Endodermal cell (in vitro differentiated cells): Measurements from ENCODE around the gene FOXQ1. TPM values are rescaled to one million over a fixed set of nuclear protein-coding genes. Genes with fewer than 3 reads are reported as not detected.

Experiments
- DNase-seq: peaks from one replicate; pipeline ENCODE4 v3.0.0-alpha.2; 2017
- H3K27ac ChIP-seq: 2 replicates; pipeline ENCODE4 v1.5.1; 2013; ENCODE audit warnings: mild to moderate bottlenecking, low read depth, low read length, moderate library complexity
- H3K27me3 ChIP-seq: 2 replicates; pipeline ENCODE4 v1.6.1; 2013; ENCODE audit warnings: mild to moderate bottlenecking, low read length, moderate library complexity; ENCODE audit not compliant: insufficient read depth, control insufficient read depth, poor library complexity, severe bottlenecking
- H3K36me3 ChIP-seq: 2 replicates; pipeline ENCODE4 v1.7.0; 2013; ENCODE audit warnings: mild to moderate bottlenecking, low read length, moderate library complexity; ENCODE audit not compliant: control insufficient read depth, insufficient read depth
- H3K4me1 ChIP-seq: one replicate; pipeline ENCODE4 v1.7.0; 2013; ENCODE audit warnings: low read length; ENCODE audit not compliant: control insufficient read depth, insufficient read depth
- H3K4me3 ChIP-seq: 2 replicates; pipeline ENCODE4 v1.5.1; 2013; ENCODE audit warnings: mild to moderate bottlenecking, low read length, moderate library complexity
- H3K9ac ChIP-seq: 2 replicates; pipeline ENCODE4 v1.6.1; 2013; ENCODE audit warnings: mild to moderate bottlenecking, low read length, moderate library complexity; ENCODE audit not compliant: poor library complexity, severe bottlenecking; ENCODE audit errors: extremely low read depth
- H3K9me3 ChIP-seq: 2 replicates; pipeline ENCODE4 v1.6.1; 2013; ENCODE audit warnings: mild to moderate bottlenecking, low read length, moderate library complexity; ENCODE audit not compliant: control insufficient read depth
- H3K27ac Mint-ChIP-seq: 2 replicates; pipeline ENCODE4 v1.8.0; 2020; ENCODE audit warnings: mixed read lengths
- H3K27me3 Mint-ChIP-seq: 2 replicates; pipeline ENCODE4 v1.8.0; 2021; ENCODE audit warnings: mild to moderate bottlenecking, mixed read lengths; ENCODE audit not compliant: insufficient read depth
- H3K36me3 Mint-ChIP-seq: 2 replicates; pipeline ENCODE4 v1.8.0; 2020; ENCODE audit warnings: low read depth, mixed read lengths
- H3K4me1 Mint-ChIP-seq: 2 replicates; pipeline ENCODE4 v1.8.0; 2020; ENCODE audit warnings: mixed read lengths
- H3K4me3 Mint-ChIP-seq: 2 replicates; pipeline ENCODE4 v1.8.0; 2020; ENCODE audit warnings: mild to moderate bottlenecking, moderate library complexity, mixed read lengths
- H3K9me3 Mint-ChIP-seq: 2 replicates; pipeline ENCODE4 v1.8.0; 2020; ENCODE audit warnings: mild to moderate bottlenecking, mixed read lengths
- WGBS, 2 experiments: methylation state at CpG; one replicate each; pipeline versions ENCODE4 v1.1.5 to v1.1.7; 2013; ENCODE audit warnings: missing lambda C conversion rate in 2 of 2, mixed read lengths in 1 of 2; ENCODE audit not compliant: insufficient coverage in 1 of 2, insufficient read length in 1 of 2; 5-methylcytosine and 5-hydroxymethylcytosine counted together
- total RNA-seq, 2 donors: library from RNA; stranded (reverse); fragmentation: NEBNext Ultra II Directional in 1 of 2; extraction: Animal tissue kit (Norgen Biotek cat#: 25700) in 1 of 2; gene quantifications; 2 replicates in 1 of 2; 3 replicates in 1 of 2; pipeline ENCODE4 v1.2.1, GENCODE V29; 2021
- TF ChIP-seq, protein P1 (sequence below): fragments of 200-600 bp; sonication (generic); conservative IDR thresholded peaks from 2 replicates; pipeline ENCODE4 v1.5.0; 2021; ENCODE audit warnings: antibody characterized with exemption, mild to moderate bottlenecking

Gene FOXQ1
- total RNA-seq, 2 donors from 2014 or later: 7.8 to 41.3 TPM

DNA sequence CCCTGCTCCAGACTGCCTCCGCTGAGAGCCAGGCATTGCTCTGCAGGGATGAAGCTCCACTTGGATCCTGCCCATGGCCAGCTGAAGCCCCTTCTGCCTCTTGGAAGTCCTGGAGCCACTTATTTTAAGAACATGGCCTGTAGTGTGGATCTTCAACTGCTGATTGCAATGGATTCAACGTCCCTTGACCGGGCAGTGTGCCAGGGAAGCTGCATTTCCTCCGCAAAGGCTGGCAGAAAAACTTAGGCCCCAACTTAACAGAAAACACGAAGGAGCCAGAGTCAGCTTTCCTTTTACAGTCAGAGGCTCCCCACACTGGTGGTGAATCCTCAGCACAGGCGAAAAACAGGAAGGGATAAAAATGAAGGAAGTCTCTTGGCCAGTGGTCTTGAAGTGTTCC lies 26.3 kb upstream of the FOXQ1 start:
- no peaks in the 10 kb centered on the region for H3K9me3 Mint-ChIP-seq
- Histone ChIP-seq H3K36me3 (no peaks in the 10 kb centered on the region), H3K4me3 (no peak overlapping the region), H3K4me1 (no peaks in the 10 kb centered on the region), H3K27ac (no peak overlapping the region), H3K9me3 (no peaks in the 10 kb centered on the region), H3K27me3 (no peaks in the 10 kb centered on the region), H3K9ac (no peak overlapping the region)
- peaks cover 4% of the 10 kb centered on the region for H3K4me1 Mint-ChIP-seq
- no peak overlapping the region for H3K4me3 Mint-ChIP-seq
- H3K27me3 Mint-ChIP-seq: peaks cover 3% of the 10 kb centered on the region
- WGBS, 2 experiments: 87 to 93% methylated on average over 3 to 6 of the region's 6 CpGs
- no peaks in the 10 kb centered on the region for H3K36me3 Mint-ChIP-seq
- no peak for DNase-seq
- H3K27ac Mint-ChIP-seq: no peak overlapping the region
- TF ChIP-seq, protein P1, sequence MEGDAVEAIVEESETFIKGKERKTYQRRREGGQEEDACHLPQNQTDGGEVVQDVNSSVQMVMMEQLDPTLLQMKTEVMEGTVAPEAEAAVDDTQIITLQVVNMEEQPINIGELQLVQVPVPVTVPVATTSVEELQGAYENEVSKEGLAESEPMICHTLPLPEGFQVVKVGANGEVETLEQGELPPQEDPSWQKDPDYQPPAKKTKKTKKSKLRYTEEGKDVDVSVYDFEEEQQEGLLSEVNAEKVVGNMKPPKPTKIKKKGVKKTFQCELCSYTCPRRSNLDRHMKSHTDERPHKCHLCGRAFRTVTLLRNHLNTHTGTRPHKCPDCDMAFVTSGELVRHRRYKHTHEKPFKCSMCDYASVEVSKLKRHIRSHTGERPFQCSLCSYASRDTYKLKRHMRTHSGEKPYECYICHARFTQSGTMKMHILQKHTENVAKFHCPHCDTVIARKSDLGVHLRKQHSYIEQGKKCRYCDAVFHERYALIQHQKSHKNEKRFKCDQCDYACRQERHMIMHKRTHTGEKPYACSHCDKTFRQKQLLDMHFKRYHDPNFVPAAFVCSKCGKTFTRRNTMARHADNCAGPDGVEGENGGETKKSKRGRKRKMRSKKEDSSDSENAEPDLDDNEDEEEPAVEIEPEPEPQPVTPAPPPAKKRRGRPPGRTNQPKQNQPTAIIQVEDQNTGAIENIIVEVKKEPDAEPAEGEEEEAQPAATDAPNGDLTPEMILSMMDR: no peak

DNA sequence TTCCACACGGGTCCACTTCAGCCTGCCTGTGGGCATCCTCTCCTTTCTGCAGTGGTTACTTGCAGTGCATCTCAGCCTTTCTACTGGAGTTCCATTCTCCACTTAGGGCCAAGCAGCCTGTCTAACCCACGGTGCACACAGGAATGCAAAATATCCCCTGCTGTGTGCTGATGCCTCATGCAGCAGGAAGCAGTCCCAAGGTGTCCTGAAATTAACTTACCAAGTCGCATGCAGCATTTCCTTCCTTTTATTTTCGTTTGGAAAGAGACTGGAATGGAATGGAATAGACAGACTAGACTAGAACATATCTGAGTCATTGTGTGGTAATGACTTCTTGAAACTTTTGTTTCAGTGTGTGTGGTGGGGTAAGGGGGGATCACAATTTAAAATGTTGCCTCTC lies 25.9 kb upstream of the FOXQ1 start:
- Histone ChIP-seq H3K36me3 (no peaks in the 10 kb centered on the region), H3K4me1 (no peaks in the 10 kb centered on the region), H3K4me3 (no peak overlapping the region), H3K27me3 (no peaks in the 10 kb centered on the region), H3K9me3 (no peaks in the 10 kb centered on the region), H3K9ac (no peak overlapping the region), H3K27ac (no peak overlapping the region)
- Mint-ChIP-seq H3K27ac (no peak overlapping the region), H3K9me3 (no peaks in the 10 kb centered on the region), H3K36me3 (no peaks in the 10 kb centered on the region), H3K4me1 (peaks cover 4% of the 10 kb centered on the region), H3K27me3 (peaks cover 1% of the 10 kb centered on the region), H3K4me3 (no peak overlapping the region)
- 57 to 74% methylated on average over 3 to 4 of the region's 4 CpGs for WGBS, 2 experiments
- no peak for DNase-seq
- TF ChIP-seq, protein P1: no peak

DNA sequence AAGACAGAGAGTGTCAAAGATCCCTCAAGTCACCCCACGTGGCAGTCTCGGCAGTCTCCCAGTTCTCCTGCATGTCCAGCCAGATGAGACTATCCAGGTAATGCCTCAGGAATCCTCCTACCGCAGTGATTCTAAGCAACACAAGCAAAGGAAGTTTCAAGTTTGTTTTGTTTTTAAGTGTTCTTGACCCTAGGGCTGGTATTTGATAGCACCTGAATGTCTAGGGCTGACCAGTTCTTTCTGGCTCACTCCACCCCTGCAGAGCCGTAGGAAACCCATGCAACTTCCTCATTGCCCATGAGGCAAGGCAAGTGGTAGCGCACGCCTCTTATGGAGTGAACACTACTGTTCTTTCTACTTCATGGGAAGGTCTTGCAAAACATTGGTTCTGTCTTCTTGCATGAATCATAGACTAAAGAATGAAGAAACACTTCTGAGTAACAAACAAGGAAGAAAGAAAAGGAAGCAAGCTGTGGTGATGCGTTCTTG lies 24.8 kb upstream of the FOXQ1 start:
- Mint-ChIP-seq H3K9me3 (no peaks in the 10 kb centered on the region), H3K27me3 (no peaks in the 10 kb centered on the region), H3K27ac (no peak overlapping the region), H3K4me1 (no peaks in the 10 kb centered on the region), H3K4me3 (no peak overlapping the region), H3K36me3 (no peaks in the 10 kb centered on the region)
- Histone ChIP-seq H3K36me3 (no peaks in the 10 kb centered on the region), H3K27ac (no peak overlapping the region), H3K9ac (no peak overlapping the region), H3K27me3 (no peaks in the 10 kb centered on the region), H3K9me3 (no peaks in the 10 kb centered on the region), H3K4me3 (no peak overlapping the region), H3K4me1 (no peaks in the 10 kb centered on the region)
- TF ChIP-seq, protein P1: no peak
- 94 to 98% methylated on average over 5 to 7 of the region's 7 CpGs for WGBS, 2 experiments
- no peak for DNase-seq
